VCaP (cell line): ENCODE measurements around the gene RDH14.

Experiments used
- H3K27ac ChIP-seq: fragments of 450-650 bp; 2 replicates; pipeline ENCODE4 v1.5.1; 2017
- CTCF ChIP-seq: fragments of 450-650 bp; conservative IDR thresholded peaks from 2 replicates; pipeline ENCODE4 v1.5.1; 2017; ENCODE audit warnings: mild to moderate bottlenecking, moderate library complexity

RDH14 gene

GRCh38 chr2:18599509-18600254, 39.2 kb upstream of the RDH14 start:
- TF ChIP-seq CTCF = no peak
- no peak overlapping the region for H3K27ac ChIP-seq

GRCh38 chr2:18598848-18599484, 38.5 kb upstream of the RDH14 start:
- H3K27ac ChIP-seq = no peak overlapping the region

GRCh38 chr2:18597618-18598017, 37.2 kb upstream of the RDH14 start:
- TF ChIP-seq CTCF = no peak
- H3K27ac ChIP-seq = no peak overlapping the region

More at GRCh38 chr2:18598848-18599484, 38.5 kb upstream of the RDH14 start:
- TF ChIP-seq CTCF = no peak

- no peak for TF ChIP-seq CTCF
- H3K27ac ChIP-seq = no peak overlapping the region
Measured at GRCh38 chr2:18596993-18597392, 36.5 kb upstream of the RDH14 start.

GRCh38 chr2:18593496-18593895, 33.0 kb upstream of the RDH14 start:
- no peak for TF ChIP-seq CTCF
- no peak overlapping the region for H3K27ac ChIP-seq

- TF ChIP-seq CTCF = no peak
- no peak overlapping the region for H3K27ac ChIP-seq
Measured at GRCh38 chr2:18592372-18592771, 31.9 kb upstream of the RDH14 start.

GRCh38 chr2:18589354-18589753, 28.9 kb upstream of the RDH14 start, which contains the start of gene NT5C1B:
Gene NT5C1B (minus strand): TSS chr2:18589569. CDS start chr2:18589468, 101 bp downstream.
- H3K27ac ChIP-seq = no peak within 1 kb of the TSS
- no peak for TF ChIP-seq CTCF
